HepG2 (cell line): ENCODE data around the gene SLC4A7. TPM values are rescaled to one million over a fixed set of nuclear protein-coding genes. Genes with fewer than 3 reads are reported as not detected.
A peak's percentile ranks its signal among the peaks of the same experiment; 100 is the strongest.

Experiments used
- CAMTA2 ChIP-seq: sonication (generic); formaldehyde crosslinking; IDR thresholded peaks from 2 replicates; pipeline ENCODE4 v1.4.0; 2020; ENCODE audit warnings: mild to moderate bottlenecking, missing genetic modification reagents, borderline replicate concordance
- CCDC6 ChIP-seq: sonication (generic); formaldehyde crosslinking; IDR thresholded peaks from 2 replicates; pipeline ENCODE4 v1.8.1; 2022; ENCODE audit warnings: mild to moderate bottlenecking, missing genetic modification reagents, moderate library complexity
- ETV5 ChIP-seq: IDR thresholded peaks from 2 replicates; pipeline ENCODE4 v1.6.1; 2018; ENCODE audit warnings: missing biosample characterization, missing genetic modification reagents, inconsistent platforms, borderline replicate concordance
- MXD4 ChIP-seq: IDR thresholded peaks from 2 replicates; pipeline ENCODE4 v1.6.1; 2016; ENCODE audit warnings: mild to moderate bottlenecking, missing biosample characterization, missing genetic modification reagents
- PRDM10 ChIP-seq: sonication (generic); formaldehyde crosslinking; IDR thresholded peaks from 2 replicates; pipeline ENCODE4 v1.4.0; 2020; ENCODE audit warnings: low read depth, missing genetic modification reagents
- SMAD3 ChIP-seq: sonication (generic); formaldehyde crosslinking; IDR thresholded peaks from 2 replicates; pipeline ENCODE4 v1.4.0; 2020; ENCODE audit warnings: missing genetic modification reagents
- SNAI1 ChIP-seq: sonication (generic); formaldehyde crosslinking; IDR thresholded peaks from 2 replicates; pipeline ENCODE4 v1.5.0; 2020; ENCODE audit warnings: mild to moderate bottlenecking, missing genetic modification reagents, borderline replicate concordance
- ZNF350 ChIP-seq: sonication (generic); formaldehyde crosslinking; IDR thresholded peaks from 2 replicates; pipeline ENCODE4 v1.4.0; 2020; ENCODE audit warnings: mild to moderate bottlenecking, low read depth, missing genetic modification reagents, borderline replicate concordance
- ZNF552 ChIP-seq: sonication (generic); formaldehyde crosslinking; IDR thresholded peaks from 2 replicates; pipeline ENCODE4 v1.9.0; 2022; ENCODE audit warnings: missing genetic modification reagents, mild to moderate bottlenecking, borderline replicate concordance
- ZNF563 ChIP-seq: sonication (generic); formaldehyde crosslinking; IDR thresholded peaks from 2 replicates; pipeline ENCODE4 v1.8.0; 2022; ENCODE audit warnings: mild to moderate bottlenecking, moderate library complexity, missing genetic modification reagents
- ZNF605 ChIP-seq: sonication (generic); formaldehyde crosslinking; IDR thresholded peaks from 2 replicates; pipeline ENCODE4 v1.8.0; 2022; ENCODE audit warnings: mild to moderate bottlenecking, missing genetic modification reagents
- ZNF746 ChIP-seq: sonication (generic); formaldehyde crosslinking; IDR thresholded peaks from 2 replicates; pipeline ENCODE4 v1.8.0; 2022; ENCODE audit warnings: mild to moderate bottlenecking, missing genetic modification reagents
- polyA plus RNA-seq, 8 experiments: library from polyadenylated mRNA; depleted of rRNA in 3 of 8; stranded (reverse) in 7 of 8; unstranded in 1 of 8; fragments of >200 nt; fragmentation: Illumina TruSeq in 4 of 8; extraction: Trizol in 4 of 8; gene quantifications; 2 replicates each; pipeline versions ENCODE4 v1.2.1 to v1.2.3, GENCODE V29; 2011 to 2016; ENCODE audit warnings: low read depth in 4 of 8, missing spikeins in 1 of 8, mixed read lengths in 1 of 8; ENCODE audit not compliant: insufficient read depth in 1 of 8
- total RNA-seq, 5 experiments: library from RNA; depleted of rRNA; stranded (reverse); fragments of >200 nt; fragmentation: Illumina TruSeq; extraction: Trizol; gene quantifications; 2 replicates each; pipeline ENCODE4 v1.2.3, GENCODE V29; 2016; ENCODE audit warnings: low read depth in 1 of 5
- TF ChIP-seq, protein P1 (sequence below), 2 experiments: fragments of 450-650 bp in 1 of 2; sonication (generic) in 1 of 2; formaldehyde crosslinking; IDR thresholded peaks; 2 replicates each; pipeline versions ENCODE4 v1.5.0 to v1.8.0; 2020 to 2022; ENCODE audit warnings: mild to moderate bottlenecking in 1 of 2, missing genetic modification reagents in 1 of 2
- TF ChIP-seq, protein P2 (sequence below): sonication (generic); formaldehyde crosslinking; IDR thresholded peaks from 2 replicates; pipeline ENCODE4 v1.4.0; 2020; ENCODE audit warnings: missing genetic modification reagents, mild to moderate bottlenecking, borderline replicate concordance
- TF ChIP-seq, protein P3 (sequence below): sonication (generic); formaldehyde crosslinking; IDR thresholded peaks from 2 replicates; pipeline ENCODE4 v1.5.0; 2020; ENCODE audit warnings: mild to moderate bottlenecking, missing genetic modification reagents, borderline replicate concordance

SLC4A7 gene
- total and polyA plus RNA-seq, 2 of the 13 experiments (the other 11 are each of a cell fraction or from before 2014, with no cell fraction given) = 16.4 to 43.8 TPM

- TF ChIP-seq ZNF605 (CRISPR knock-in tag) = peak; percentile 62; the same call in 1 of the 2 replicates
- TF ChIP-seq SMAD3 = no peak; the same call in 1 of the 2 replicates
- TF ChIP-seq CCDC6 (CRISPR knock-in tag) = no peak
- TF ChIP-seq PRDM10 (CRISPR knock-in tag) = 0 out of 2 replicates have a peak, but pooled peaks have one; percentile 11
- no peak for TF ChIP-seq ZNF552 (CRISPR knock-in tag)
- TF ChIP-seq, protein P1, sequence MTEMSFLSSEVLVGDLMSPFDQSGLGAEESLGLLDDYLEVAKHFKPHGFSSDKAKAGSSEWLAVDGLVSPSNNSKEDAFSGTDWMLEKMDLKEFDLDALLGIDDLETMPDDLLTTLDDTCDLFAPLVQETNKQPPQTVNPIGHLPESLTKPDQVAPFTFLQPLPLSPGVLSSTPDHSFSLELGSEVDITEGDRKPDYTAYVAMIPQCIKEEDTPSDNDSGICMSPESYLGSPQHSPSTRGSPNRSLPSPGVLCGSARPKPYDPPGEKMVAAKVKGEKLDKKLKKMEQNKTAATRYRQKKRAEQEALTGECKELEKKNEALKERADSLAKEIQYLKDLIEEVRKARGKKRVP (CRISPR knock-in tag; IDR thresholded peaks at IDR 0.05) = no peak
- TF ChIP-seq CAMTA2 (CRISPR knock-in tag) = no peak
- TF ChIP-seq ETV5 (CRISPR knock-in tag) = peak; percentile 33; the same call in 1 of the 2 replicates
- TF ChIP-seq ZNF746 (CRISPR knock-in tag) = no peak
- TF ChIP-seq ZNF350 (CRISPR knock-in tag) = peak; percentile 53; the same call in 1 of the 2 replicates
- TF ChIP-seq, protein P2, sequence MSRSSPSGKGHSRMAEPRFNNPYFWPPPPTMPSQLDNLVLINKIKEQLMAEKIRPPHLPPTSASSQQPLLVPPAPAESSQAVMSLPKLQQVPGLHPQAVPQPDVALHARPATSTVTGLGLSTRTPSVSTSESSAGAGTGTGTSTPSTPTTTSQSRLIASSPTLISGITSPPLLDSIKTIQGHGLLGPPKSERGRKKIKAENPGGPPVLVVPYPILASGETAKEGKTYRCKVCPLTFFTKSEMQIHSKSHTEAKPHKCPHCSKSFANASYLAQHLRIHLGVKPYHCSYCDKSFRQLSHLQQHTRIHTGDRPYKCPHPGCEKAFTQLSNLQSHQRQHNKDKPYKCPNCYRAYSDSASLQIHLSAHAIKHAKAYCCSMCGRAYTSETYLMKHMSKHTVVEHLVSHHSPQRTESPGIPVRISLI = no peak; the same call in 1 of the 2 replicates
- TF ChIP-seq ZNF563 (CRISPR knock-in tag) = no peak
- no peak for TF ChIP-seq SNAI1 (CRISPR knock-in tag)
- TF ChIP-seq, protein P3, sequence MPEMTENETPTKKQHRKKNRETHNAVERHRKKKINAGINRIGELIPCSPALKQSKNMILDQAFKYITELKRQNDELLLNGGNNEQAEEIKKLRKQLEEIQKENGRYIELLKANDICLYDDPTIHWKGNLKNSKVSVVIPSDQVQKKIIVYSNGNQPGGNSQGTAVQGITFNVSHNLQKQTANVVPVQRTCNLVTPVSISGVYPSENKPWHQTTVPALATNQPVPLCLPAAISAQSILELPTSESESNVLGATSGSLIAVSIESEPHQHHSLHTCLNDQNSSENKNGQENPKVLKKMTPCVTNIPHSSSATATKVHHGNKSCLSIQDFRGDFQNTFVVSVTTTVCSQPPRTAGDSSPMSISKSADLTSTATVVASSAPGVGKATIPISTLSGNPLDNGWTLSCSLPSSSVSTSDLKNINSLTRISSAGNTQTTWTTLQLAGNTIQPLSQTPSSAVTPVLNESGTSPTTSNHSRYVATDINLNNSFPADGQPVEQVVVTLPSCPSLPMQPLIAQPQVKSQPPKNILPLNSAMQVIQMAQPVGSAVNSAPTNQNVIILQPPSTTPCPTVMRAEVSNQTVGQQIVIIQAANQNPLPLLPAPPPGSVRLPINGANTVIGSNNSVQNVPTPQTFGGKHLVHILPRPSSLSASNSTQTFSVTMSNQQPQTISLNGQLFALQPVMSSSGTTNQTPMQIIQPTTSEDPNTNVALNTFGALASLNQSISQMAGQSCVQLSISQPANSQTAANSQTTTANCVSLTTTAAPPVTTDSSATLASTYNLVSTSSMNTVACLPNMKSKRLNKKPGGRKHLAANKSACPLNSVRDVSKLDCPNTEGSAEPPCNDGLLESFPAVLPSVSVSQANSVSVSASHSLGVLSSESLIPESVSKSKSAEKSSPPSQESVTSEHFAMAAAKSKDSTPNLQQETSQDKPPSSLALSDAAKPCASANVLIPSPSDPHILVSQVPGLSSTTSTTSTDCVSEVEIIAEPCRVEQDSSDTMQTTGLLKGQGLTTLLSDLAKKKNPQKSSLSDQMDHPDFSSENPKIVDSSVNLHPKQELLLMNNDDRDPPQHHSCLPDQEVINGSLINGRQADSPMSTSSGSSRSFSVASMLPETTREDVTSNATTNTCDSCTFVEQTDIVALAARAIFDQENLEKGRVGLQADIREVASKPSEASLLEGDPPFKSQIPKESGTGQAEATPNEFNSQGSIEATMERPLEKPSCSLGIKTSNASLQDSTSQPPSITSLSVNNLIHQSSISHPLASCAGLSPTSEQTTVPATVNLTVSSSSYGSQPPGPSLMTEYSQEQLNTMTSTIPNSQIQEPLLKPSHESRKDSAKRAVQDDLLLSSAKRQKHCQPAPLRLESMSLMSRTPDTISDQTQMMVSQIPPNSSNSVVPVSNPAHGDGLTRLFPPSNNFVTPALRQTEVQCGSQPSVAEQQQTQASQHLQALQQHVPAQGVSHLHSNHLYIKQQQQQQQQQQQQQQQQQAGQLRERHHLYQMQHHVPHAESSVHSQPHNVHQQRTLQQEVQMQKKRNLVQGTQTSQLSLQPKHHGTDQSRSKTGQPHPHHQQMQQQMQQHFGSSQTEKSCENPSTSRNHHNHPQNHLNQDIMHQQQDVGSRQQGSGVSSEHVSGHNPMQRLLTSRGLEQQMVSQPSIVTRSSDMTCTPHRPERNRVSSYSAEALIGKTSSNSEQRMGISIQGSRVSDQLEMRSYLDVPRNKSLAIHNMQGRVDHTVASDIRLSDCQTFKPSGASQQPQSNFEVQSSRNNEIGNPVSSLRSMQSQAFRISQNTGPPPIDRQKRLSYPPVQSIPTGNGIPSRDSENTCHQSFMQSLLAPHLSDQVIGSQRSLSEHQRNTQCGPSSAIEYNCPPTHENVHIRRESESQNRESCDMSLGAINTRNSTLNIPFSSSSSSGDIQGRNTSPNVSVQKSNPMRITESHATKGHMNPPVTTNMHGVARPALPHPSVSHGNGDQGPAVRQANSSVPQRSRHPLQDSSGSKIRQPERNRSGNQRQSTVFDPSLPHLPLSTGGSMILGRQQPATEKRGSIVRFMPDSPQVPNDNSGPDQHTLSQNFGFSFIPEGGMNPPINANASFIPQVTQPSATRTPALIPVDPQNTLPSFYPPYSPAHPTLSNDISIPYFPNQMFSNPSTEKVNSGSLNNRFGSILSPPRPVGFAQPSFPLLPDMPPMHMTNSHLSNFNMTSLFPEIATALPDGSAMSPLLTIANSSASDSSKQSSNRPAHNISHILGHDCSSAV (CRISPR knock-in tag) = no peak
- no peak for TF ChIP-seq MXD4 (CRISPR knock-in tag)
These were observed 118.1 kb downstream of the SLC4A7 start (continued) for GRCh38 chr3:27366062-27366591.
